Smooth muscle cell of the coronary artery (primary cell): ENCODE data around the gene FAM219B. TPM values are rescaled to one million over a fixed set of nuclear protein-coding genes. Genes with fewer than 3 reads are reported as not detected.

Experiments
- total RNA-seq: library from RNA; depleted of rRNA; stranded (reverse); fragments of >200 nt; gene quantifications from 2 replicates; pipeline ENCODE4 v1.2.3, GENCODE V29; 2014; ENCODE audit warnings: low replicate concordance

The FAM219B gene
- total RNA-seq = 31.7 and 35.6 TPM in 2 replicates

GRCh38 chr15:74906450-74907162 is at the start of gene FAM219B:
Gene FAM219B (minus strand): TSS chr15:74906851. CDS start chr15:74906800, 51 bp downstream.

GRCh38 chr15:74937590-74938371 is 31.1 kb upstream of the FAM219B start, which contains the start of gene COX5A:
Gene COX5A (minus strand): TSS chr15:74938073. CDS start chr15:74938014, 59 bp downstream.

GRCh38 chr15:74889883-74890664 is 16.6 kb downstream of the FAM219B start, which contains the start of gene MPI:
Gene MPI (plus strand): TSS chr15:74890042. CDS start chr15:74890074, 32 bp downstream.

GRCh38 chr15:74873036-74873755 is 33.5 kb downstream of the FAM219B start, which contains the start of gene SCAMP2:
Gene SCAMP2 (minus strand): TSS chr15:74873365. CDS start chr15:74873255, 110 bp downstream.

Other genes with a start within 250 kb of the FAM219B start
- 10.9 and 11.0 TPM in 2 replicates for gene EDC3, start 210.8 kb downstream of the FAM219B start, total RNA-seq
- 0.45 TPM in 1 of 2 replicates, not detected in the other for gene CYP1A1, start 181.3 kb downstream of the FAM219B start, total RNA-seq
- not detected in 2 replicates for gene CYP1A2, start 158.0 kb downstream of the FAM219B start, total RNA-seq
- 21.3 and 22.6 TPM in 2 replicates for gene CSK, start 124.8 kb downstream of the FAM219B start, total RNA-seq
- gene LMAN1L, start 94.0 kb downstream of the FAM219B start, total RNA-seq = not detected in 2 replicates
- gene CPLX3, start 80.2 kb downstream of the FAM219B start, total RNA-seq = not detected in 2 replicates
- 4.4 and 11.4 TPM in 2 replicates for gene ULK3, start 63.7 kb downstream of the FAM219B start, total RNA-seq
- gene SCAMP2, start 33.5 kb downstream of the FAM219B start, total RNA-seq = 9.2 and 15.6 TPM in 2 replicates
- 57.1 and 62.5 TPM in 2 replicates for gene MPI, start 16.8 kb downstream of the FAM219B start, total RNA-seq
- gene COX5A, start 31.2 kb upstream of the FAM219B start, total RNA-seq = 19.4 and 37.5 TPM in 2 replicates
- 1.8 and 4.4 TPM in 2 replicates for gene RPP25, start 49.9 kb upstream of the FAM219B start, total RNA-seq
- gene SCAMP5, start 88.7 kb upstream of the FAM219B start, total RNA-seq = 0.94 and 1.3 TPM in 2 replicates
- gene PPCDC, start 116.7 kb upstream of the FAM219B start, total RNA-seq = 3.3 and 10.1 TPM in 2 replicates